Aorta (tissue), 5 donors: ENCODE measurements around the gene TGFBR3L. TPM values are rescaled to one million over a fixed set of nuclear protein-coding genes. Genes with fewer than 3 reads are reported as not detected.
"Not testable (repeated sequence)": the region's sequence is repeated elsewhere in the genome, so short reads cannot be mapped to it uniquely, and the experiment has no call there.

Experiments
- ATAC-seq: fragments of 200-7000 bp; cut with Tn5 transposase; one replicate; pipeline ENCODE4 v1.9.1; 2022; ENCODE audit warnings: moderate library complexity; ENCODE audit not compliant: low FRiP score
- DNase-seq, 2 donors: peaks; one replicate each; pipeline ENCODE4 v3.0.0-alpha.2; 2020
- H3K27ac ChIP-seq, 2 donors: one replicate each; pipeline ENCODE4 v1.5.1; 2013; ENCODE audit warnings: low read length in 2 of 2, mild to moderate bottlenecking in 2 of 2, moderate library complexity in 2 of 2, control low read depth in 1 of 2, inconsistent platforms in 1 of 2, low read depth in 1 of 2
- H3K27me3 ChIP-seq, 2 donors: one replicate each; pipeline ENCODE4 v1.6.1; 2013; ENCODE audit warnings: control low read depth in 1 of 2, low read length in 1 of 2, mild to moderate bottlenecking in 1 of 2, moderate library complexity in 1 of 2; ENCODE audit not compliant: insufficient read depth in 2 of 2, control insufficient read depth in 1 of 2
- H3K36me3 ChIP-seq, 2 donors: one replicate each; pipeline ENCODE4 v1.6.1; 2013; ENCODE audit warnings: control low read depth in 1 of 2, low read length in 1 of 2, mild to moderate bottlenecking in 1 of 2; ENCODE audit not compliant: insufficient read depth in 2 of 2, control insufficient read depth in 1 of 2
- H3K4me1 ChIP-seq, 2 donors: one replicate each; pipeline ENCODE4 v1.6.1; 2013; ENCODE audit warnings: low read length in 2 of 2, control low read depth in 1 of 2, mild to moderate bottlenecking in 1 of 2, moderate library complexity in 1 of 2; ENCODE audit not compliant: insufficient read depth in 2 of 2, control insufficient read depth in 1 of 2
- H3K4me3 ChIP-seq, 2 donors: one replicate each; pipeline ENCODE4 v1.5.1; 2013; ENCODE audit warnings: low read length in 2 of 2, control low read depth in 1 of 2, mild to moderate bottlenecking in 1 of 2
- H3K9me3 ChIP-seq: one replicate; pipeline ENCODE4 v1.6.1; 2013; ENCODE audit warnings: mild to moderate bottlenecking, low read length; ENCODE audit not compliant: control insufficient read depth
- WGBS, 2 donors: extraction: QIAGEN DNeasy Blood & Tissue Kit; methylation state at CpG; one replicate each; pipeline ENCODE4 v1.1.7; 2013; 5-methylcytosine and 5-hydroxymethylcytosine counted together
- intact Hi-C, 2 donors: fragments of 100-400 bp; cut with DNase I; formaldehyde crosslinking; loops; one replicate each; pipeline versions ENCODE4 v1.14.2 to v1.15.0; 2022
- polyA plus RNA-seq, 2 donors: library from polyadenylated mRNA; stranded (reverse); fragments of 200-250 nt; gene quantifications; one replicate each; pipeline ENCODE4 v1.2.3, GENCODE V29; 2013
- total RNA-seq, 2 donors: library from RNA; stranded (reverse); fragmentation: NEBNext Ultra II Directional; extraction: Animal tissue kit (Norgen Biotek cat#: 25700); gene quantifications; one replicate each; pipeline ENCODE4 v1.2.1, GENCODE V29; 2021
- donor health status: healthy with polysubstance abuse.
- donor health status: Bipolar disorder and iron deficiency.
- donor health status: DM: no; HTN: no; CAD: no.
- donor health status: DM: no; HTN: no; CAD: no.
- donor health status: DM: yes; HTN: yes; CAD: no.

Gene TGFBR3L
- total and polyA plus RNA-seq, 4 donors, result 0.84 to 1.5 TPM; not detected in 2

GRCh38 chr19:7947939-7948338 is 33.3 kb downstream of the TGFBR3L start:
- Histone ChIP-seq H3K27me3 (no peaks in the 10 kb centered on the region), H3K4me1 (no peaks in the 10 kb centered on the region), H3K27ac (no peak overlapping the region), H3K9me3 (no peaks in the 10 kb centered on the region), H3K36me3 (no peaks in the 10 kb centered on the region), H3K4me3 (no peak overlapping the region)
- ATAC-seq, result no peak
- 97% methylated on average over 4 of the region's 4 CpGs for WGBS, 2 donors
- DNase-seq, result no peak
- intact Hi-C loops, result loop anchor here in 1 of 2 donors (5.0 to 10.0 kb wide), 2 partner anchors 54 to 307 kb away; no protein-coding TSS in a partner anchor

DNA sequence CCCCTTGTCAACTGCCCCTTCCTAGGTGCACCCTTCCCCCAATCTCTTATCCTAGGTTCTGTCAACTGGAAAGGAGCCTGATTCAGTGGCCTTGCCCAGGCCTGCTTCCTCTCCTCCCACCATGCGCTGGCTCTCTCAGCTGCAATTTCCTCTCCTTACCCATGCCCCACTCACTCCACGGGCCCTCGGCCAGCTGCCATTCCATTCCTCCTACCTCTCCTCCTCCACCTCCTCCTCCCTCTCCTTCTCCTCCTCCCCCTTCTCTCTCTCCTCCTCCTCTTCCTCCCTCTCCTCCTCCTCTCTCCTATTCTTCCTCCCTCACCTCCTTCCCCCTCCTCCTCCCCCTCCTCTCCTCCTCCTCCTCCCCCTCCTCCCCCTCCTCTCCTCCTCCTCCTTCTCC is 38.4 kb downstream of the TGFBR3L start:
- no peaks in the 10 kb centered on the region for H3K36me3 ChIP-seq
- no peaks in the 10 kb centered on the region for H3K9me3 ChIP-seq
- H3K27me3 ChIP-seq, result no peaks in the 10 kb centered on the region
- no peaks in the 10 kb centered on the region for H3K4me1 ChIP-seq
- no peak overlapping the region for H3K27ac ChIP-seq
- ATAC-seq (no peak), DNase-seq (no peak)
- intact Hi-C loops, result no loop called here
- 21 to 24% methylated on average over 3 of the region's 3 CpGs for WGBS, 2 donors
- no peak overlapping the region for H3K4me3 ChIP-seq

GRCh38 chr19:7953576-7953975 is 38.9 kb downstream of the TGFBR3L start:
- ATAC-seq, result no peak
- Histone ChIP-seq H3K27me3 (no peaks in the 10 kb centered on the region), H3K27ac (no peak overlapping the region), H3K36me3 (no peaks in the 10 kb centered on the region), H3K4me3 (no peak overlapping the region), H3K4me1 (no peaks in the 10 kb centered on the region), H3K9me3 (no peaks in the 10 kb centered on the region)
- whole genome bisulfite sequencing, 2 donors, result 61 to 77% methylated on average over 7 of the region's 7 CpGs
- DNase-seq, result no peak
- intact Hi-C loops, result no loop called here

DNA sequence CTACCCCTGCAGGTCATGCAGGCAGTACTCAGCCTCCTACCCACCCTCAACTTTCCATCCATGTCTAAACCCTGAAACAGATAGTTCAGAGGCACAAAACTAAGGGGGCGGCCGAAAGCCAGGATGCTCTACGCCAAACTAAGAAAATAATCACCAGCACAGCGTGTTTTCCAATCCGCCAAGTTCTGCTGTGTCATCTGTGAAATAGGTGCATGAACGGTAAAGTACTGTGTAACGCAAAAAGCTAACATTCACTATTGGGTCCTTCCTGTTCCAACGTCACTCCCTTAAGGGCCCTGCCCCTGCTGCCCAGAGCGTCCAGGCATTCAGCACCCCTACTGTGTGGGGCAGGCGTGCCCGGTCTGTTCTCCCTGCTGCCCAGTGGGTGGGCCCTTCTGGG is 41.1 kb downstream of the TGFBR3L start:
- DNase-seq (no peak), ATAC-seq (no peak)
- H3K36me3 ChIP-seq, result no peaks in the 10 kb centered on the region
- intact Hi-C loops, result no loop called here
- H3K27ac ChIP-seq, result no peak overlapping the region
- no peaks in the 10 kb centered on the region for H3K4me1 ChIP-seq
- no peaks in the 10 kb centered on the region for H3K9me3 ChIP-seq
- H3K4me3 ChIP-seq, result no peak overlapping the region
- WGBS, 2 donors, result 86% methylated on average over 11 of the region's 11 CpGs
- H3K27me3 ChIP-seq, result no peaks in the 10 kb centered on the region

- Histone ChIP-seq H3K27ac (no peak overlapping the region), H3K36me3 (peaks cover 0 to 3% of the 10 kb centered on the region in 2 donors), H3K4me1 (no peaks in the 10 kb centered on the region), H3K4me3 (no peak overlapping the region), H3K9me3 (no peaks in the 10 kb centered on the region), H3K27me3 (no peaks in the 10 kb centered on the region)
- intact Hi-C loops, result no loop called here
- DNase-seq (no peak), ATAC-seq (no peak)
- 62 to 68% methylated on average over 6 of the region's 6 CpGs for WGBS, 2 donors
Measured at GRCh38 chr19:7959211-7959610, 44.6 kb downstream of the TGFBR3L start.

GRCh38 chr19:7961082-7961481 is 46.5 kb downstream of the TGFBR3L start:
- WGBS, 2 donors, result 90 to 95% methylated on average over 4 of the region's 4 CpGs
- H3K9me3 ChIP-seq, H3K27ac ChIP-seq, H3K4me1 ChIP-seq, H3K27me3 ChIP-seq, DNase-seq, ATAC-seq, H3K4me3 ChIP-seq, H3K36me3 ChIP-seq, intact Hi-C loops: not testable (repeated sequence)

GRCh38 chr19:7961920-7962626 is 47.4 kb downstream of the TGFBR3L start:
- Histone ChIP-seq H3K4me1 (no peaks in the 10 kb centered on the region), H3K9me3 (no peaks in the 10 kb centered on the region), H3K4me3 (no peak overlapping the region), H3K27ac (no peak overlapping the region), H3K27me3 (no peaks in the 10 kb centered on the region), H3K36me3 (peaks cover 0 to 3% of the 10 kb centered on the region in 2 donors)
- WGBS, 2 donors, result 84 to 85% methylated on average over 13 of the region's 13 CpGs
- DNase-seq (no peak), ATAC-seq (no peak)
- intact Hi-C loops, result no loop called here

DNA sequence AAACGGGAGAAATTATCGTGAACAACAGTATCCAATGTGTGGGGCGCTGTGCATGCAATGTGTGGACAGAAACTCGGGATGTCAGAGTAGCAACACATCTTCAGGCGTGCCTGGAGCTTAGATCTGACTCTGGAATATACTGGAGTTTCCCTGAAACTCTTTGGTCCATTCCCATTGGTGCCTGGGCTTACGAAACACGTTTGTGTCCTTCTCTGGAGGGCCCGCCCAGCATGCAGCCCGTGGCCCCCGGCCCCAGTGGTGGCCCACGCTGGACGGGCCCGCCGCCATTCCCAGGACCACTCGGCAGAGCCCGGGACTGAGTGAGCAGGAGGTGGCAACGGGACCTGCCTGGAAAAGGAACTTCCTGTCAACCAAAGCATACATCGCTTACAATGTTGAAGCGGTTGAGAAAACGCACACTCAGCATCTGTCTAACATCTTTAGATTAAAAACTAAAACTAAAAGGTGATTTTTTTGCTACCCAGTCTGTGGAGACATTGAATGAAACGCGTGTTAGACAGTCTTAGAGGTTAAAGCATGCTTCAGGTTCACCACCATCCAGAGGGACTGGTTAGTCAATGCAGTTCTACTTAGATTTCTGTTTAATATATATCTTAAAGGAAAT is 48.1 kb downstream of the TGFBR3L start:
- H3K4me3 ChIP-seq, result no peak overlapping the region
- DNase-seq (no peak), ATAC-seq (no peak)
- no peaks in the 10 kb centered on the region for H3K4me1 ChIP-seq
- intact Hi-C loops, result no loop called here
- peaks cover 3% of the 10 kb centered on the region in 2 donors for H3K36me3 ChIP-seq
- 86 to 88% methylated on average over 22 of the region's 22 CpGs for WGBS, 2 donors
- no peaks in the 10 kb centered on the region for H3K27me3 ChIP-seq
- H3K9me3 ChIP-seq, result no peaks in the 10 kb centered on the region
- H3K27ac ChIP-seq, result no peak overlapping the region

DNA sequence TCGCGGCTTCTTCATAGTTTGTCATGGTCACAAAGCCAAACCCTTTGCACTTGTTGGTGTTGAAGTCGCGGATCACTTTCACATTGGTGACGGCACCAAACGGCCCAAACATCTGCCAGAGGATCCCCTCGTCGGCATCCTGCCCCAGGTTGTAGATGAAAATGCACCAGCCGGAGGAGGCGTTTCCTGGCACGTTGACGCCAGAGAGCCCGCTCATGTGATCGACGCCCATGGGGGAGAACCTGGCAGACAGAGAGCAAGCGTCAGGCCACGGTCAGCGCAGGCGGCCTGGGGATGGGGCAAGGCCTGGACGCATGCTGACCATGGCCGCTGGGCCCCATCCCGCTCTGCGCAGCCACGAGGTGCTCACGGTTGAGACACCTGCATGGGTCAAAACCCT is 48.9 kb downstream of the TGFBR3L start:
- Histone ChIP-seq H3K27ac (no peak overlapping the region), H3K27me3 (no peaks in the 10 kb centered on the region), H3K36me3 (peaks cover 3% of the 10 kb centered on the region in 2 donors), H3K4me3 (no peak overlapping the region), H3K4me1 (no peaks in the 10 kb centered on the region), H3K9me3 (no peaks in the 10 kb centered on the region)
- no peak for ATAC-seq
- intact Hi-C loops, result no loop called here
- DNase-seq, result no peak
- 94 to 95% methylated on average over 25 of the region's 25 CpGs for WGBS, 2 donors
